ENCODE results near the gene ARHGAP32. TPM values are rescaled to one million over a fixed set of nuclear protein-coding genes. Genes with fewer than 3 reads are reported as not detected.

The ARHGAP32 gene
- total and polyA plus RNA-seq, 2 donors (not counting 1 experiment from before 2014, with no cell fraction given) = 4.0 to 9.6 TPM

GRCh38 chr11:129222158-129222557 lies 30.0 kb upstream of the ARHGAP32 start:
- Histone ChIP-seq H4K20me1 (ENCODE audit: control insufficient read depth, extremely low read depth, insufficient read depth, low read length) (no peaks in the 10 kb centered on the region), H3K36me3 (ENCODE audit: control insufficient read depth, insufficient read depth, low read length) (no peaks in the 10 kb centered on the region), H2AFZ (ENCODE audit: low read length) (no peak overlapping the region), H3K27ac (ENCODE audit: insufficient read depth, low read length) (no peak overlapping the region), H3K4me1 (ENCODE audit: control insufficient read depth, extremely low read depth, insufficient read depth, low read length) (no peaks in the 10 kb centered on the region), H3K9me3 (ENCODE audit: control insufficient read depth, insufficient read depth, low read depth, low read length) (no peaks in the 10 kb centered on the region), H3K9ac (ENCODE audit: insufficient read depth, low read length) (no peak overlapping the region), H3K4me2 (ENCODE audit: extremely low read depth, insufficient read depth, low read length) (no peak overlapping the region), H3K79me2 (ENCODE audit: control insufficient read depth, insufficient read depth, low read length) (no peaks in the 10 kb centered on the region), H3K4me3 (replicated peaks in 1 of 4; ENCODE audit: control extremely low read depth in 1 of 4, insufficient read depth in 1 of 4, low read depth in 3 of 4, low read length in 4 of 4) (no peak overlapping the region), H3K27me3 (ENCODE audit: control insufficient read depth, insufficient read depth, low read length) (no peaks in the 10 kb centered on the region)
- TF ChIP-seq EZH2 (IDR thresholded peaks at IDR 0.05; ENCODE audit: low read length, missing control alignments) (no peak), CTCF (conservative IDR thresholded peaks at IDR 0.05 in 1 of 2, IDR thresholded peaks at IDR 0.05 in 1 of 2; ENCODE audit: low read depth in 1 of 2, low read length in 2 of 2) (no peak)
- no peak for DNase-seq (ENCODE audit: low read depth in 2 of 2)

- Histone ChIP-seq H2AFZ (ENCODE audit: low read length) (no peak overlapping the region), H3K79me2 (ENCODE audit: control insufficient read depth, insufficient read depth, low read length) (no peaks in the 10 kb centered on the region), H3K27me3 (ENCODE audit: control insufficient read depth, insufficient read depth, low read length) (no peaks in the 10 kb centered on the region), H3K4me2 (ENCODE audit: extremely low read depth, insufficient read depth, low read length) (no peak overlapping the region), H3K4me3 (replicated peaks in 1 of 4; ENCODE audit: control extremely low read depth in 1 of 4, insufficient read depth in 1 of 4, low read depth in 3 of 4, low read length in 4 of 4) (no peak overlapping the region), H4K20me1 (ENCODE audit: control insufficient read depth, extremely low read depth, insufficient read depth, low read length) (no peaks in the 10 kb centered on the region), H3K36me3 (ENCODE audit: control insufficient read depth, insufficient read depth, low read length) (no peaks in the 10 kb centered on the region), H3K9ac (ENCODE audit: insufficient read depth, low read length) (no peak overlapping the region), H3K27ac (ENCODE audit: insufficient read depth, low read length) (no peak overlapping the region), H3K4me1 (ENCODE audit: control insufficient read depth, extremely low read depth, insufficient read depth, low read length) (no peaks in the 10 kb centered on the region), H3K9me3 (ENCODE audit: control insufficient read depth, insufficient read depth, low read depth, low read length) (no peaks in the 10 kb centered on the region)
- no peak for DNase-seq (ENCODE audit: low read depth in 2 of 2)
- no peak for TF ChIP-seq EZH2 (IDR thresholded peaks at IDR 0.05; ENCODE audit: low read length, missing control alignments)
- no peak for TF ChIP-seq CTCF (conservative IDR thresholded peaks at IDR 0.05 in 1 of 2, IDR thresholded peaks at IDR 0.05 in 1 of 2; ENCODE audit: low read depth in 1 of 2, low read length in 2 of 2)
These were observed 23.6 kb upstream of the ARHGAP32 start for GRCh38 chr11:129215506-129216245.

- Histone ChIP-seq H3K27ac (ENCODE audit: insufficient read depth, low read length) (no peak overlapping the region), H3K79me2 (ENCODE audit: control insufficient read depth, insufficient read depth, low read length) (no peaks in the 10 kb centered on the region), H4K20me1 (ENCODE audit: control insufficient read depth, extremely low read depth, insufficient read depth, low read length) (no peaks in the 10 kb centered on the region), H3K9me3 (ENCODE audit: control insufficient read depth, insufficient read depth, low read depth, low read length) (no peaks in the 10 kb centered on the region), H2AFZ (ENCODE audit: low read length) (no peak overlapping the region), H3K36me3 (ENCODE audit: control insufficient read depth, insufficient read depth, low read length) (no peaks in the 10 kb centered on the region), H3K4me1 (ENCODE audit: control insufficient read depth, extremely low read depth, insufficient read depth, low read length) (no peaks in the 10 kb centered on the region), H3K4me2 (ENCODE audit: extremely low read depth, insufficient read depth, low read length) (no peak overlapping the region), H3K4me3 (replicated peaks in 1 of 4; ENCODE audit: control extremely low read depth in 1 of 4, insufficient read depth in 1 of 4, low read depth in 3 of 4, low read length in 4 of 4) (no peak overlapping the region), H3K9ac (ENCODE audit: insufficient read depth, low read length) (no peak overlapping the region), H3K27me3 (ENCODE audit: control insufficient read depth, insufficient read depth, low read length) (no peaks in the 10 kb centered on the region)
- no peak for DNase-seq (ENCODE audit: low read depth in 2 of 2)
- TF ChIP-seq CTCF (conservative IDR thresholded peaks at IDR 0.05 in 1 of 2, IDR thresholded peaks at IDR 0.05 in 1 of 2; ENCODE audit: low read depth in 1 of 2, low read length in 2 of 2) (no peak), EZH2 (IDR thresholded peaks at IDR 0.05; ENCODE audit: low read length, missing control alignments) (no peak)
These were observed 22.7 kb upstream of the ARHGAP32 start for GRCh38 chr11:129214710-129215295.

Measured in fibroblast of lung (primary cell).